GM19324 (cell line): ENCODE results near the gene GPR176.

Source experiments
- ATAC-seq: cut with Tn5 transposase; IDR thresholded peaks from one replicate; pipeline ENCODE4 v1.9.1; 2021; ENCODE audit warnings: mild to moderate bottlenecking, moderate library complexity; ENCODE audit not compliant: unreplicated experiment, low FRiP score

Gene GPR176

GRCh38 chr15:39860871-39861270, 59.2 kb downstream of the GPR176 start:
- no peak for ATAC-seq

GRCh38 chr15:39860200-39860599, 59.9 kb downstream of the GPR176 start:
- ATAC-seq, result no peak

- no peak for ATAC-seq
Measured at GRCh38 chr15:39859636-39860035, 60.4 kb downstream of the GPR176 start.

GRCh38 chr15:39857132-39857531, 62.9 kb downstream of the GPR176 start:
- ATAC-seq, result no peak

- no peak for ATAC-seq
Measured at GRCh38 chr15:39856357-39856756, 63.7 kb downstream of the GPR176 start.

- ATAC-seq, result no peak
Measured at GRCh38 chr15:39855400-39855799, 64.7 kb downstream of the GPR176 start.

GRCh38 chr15:39854161-39854560, 65.9 kb downstream of the GPR176 start:
- ATAC-seq, result no peak

- no peak for ATAC-seq
Measured at GRCh38 chr15:39852250-39852649, 67.8 kb downstream of the GPR176 start.

GRCh38 chr15:39851500-39852092, 68.5 kb downstream of the GPR176 start:
- ATAC-seq, result no peak

- ATAC-seq, result no peak
Measured at GRCh38 chr15:39850436-39850835, 69.6 kb downstream of the GPR176 start.

- no peak for ATAC-seq
Measured at GRCh38 chr15:39846108-39846507, 74.0 kb downstream of the GPR176 start.

GRCh38 chr15:39845582-39845981, 74.5 kb downstream of the GPR176 start:
- no peak for ATAC-seq

GRCh38 chr15:39843565-39843964, 76.5 kb downstream of the GPR176 start:
- ATAC-seq, result no peak

- ATAC-seq, result no peak
Measured at GRCh38 chr15:39837454-39837853, 82.6 kb downstream of the GPR176 start.

- no peak for ATAC-seq
Measured at GRCh38 chr15:39835550-39835949, 84.5 kb downstream of the GPR176 start.

- no peak for ATAC-seq
Measured at GRCh38 chr15:39834256-39834655, 85.8 kb downstream of the GPR176 start.

- no peak for ATAC-seq
Measured at GRCh38 chr15:39833515-39833981, 86.5 kb downstream of the GPR176 start.

GRCh38 chr15:39830166-39830565, 89.9 kb downstream of the GPR176 start:
- ATAC-seq, result no peak

- no peak for ATAC-seq
Measured at GRCh38 chr15:39828374-39828931, 91.6 kb downstream of the GPR176 start.

GRCh38 chr15:39826975-39827374, 93.1 kb downstream of the GPR176 start:
- ATAC-seq, result no peak

GRCh38 chr15:39823634-39824033, 96.4 kb downstream of the GPR176 start:
- no peak for ATAC-seq

GRCh38 chr15:39820050-39820602, 99.9 kb downstream of the GPR176 start:
- no peak for ATAC-seq
